Calu3 (cell line): ENCODE measurements around the gene CALY. TPM values are rescaled to one million over a fixed set of nuclear protein-coding genes. Genes with fewer than 3 reads are reported as not detected.

Experiments used
- BruUV-seq: library from RNA; stranded (reverse); fragments of 400-500 nt; replicated peaks from 2 replicates; lab custom pipeline; 2021; lab: Mats Ljungman, UMichigan
- CTCF ChIA-PET: fragments of 300-600 bp; sonication (Branson Sonifier 250); formaldehyde crosslinking; loops from one replicate; lab custom pipeline; 2022; ENCODE audit warnings: antibody characterized with exemption; lab: Charles Lee
- DNase-seq: peaks from one replicate; pipeline ENCODE4 v3.0.0; 2022
- H3K27ac Mint-ChIP-seq: one replicate; pipeline ENCODE4 v1.8.0; 2022; ENCODE audit warnings: mixed read lengths; ENCODE audit not compliant: unreplicated experiment
- H3K27me3 Mint-ChIP-seq: one replicate; pipeline ENCODE4 v1.8.0; 2022; ENCODE audit warnings: mixed read lengths; ENCODE audit not compliant: unreplicated experiment
- H3K36me3 Mint-ChIP-seq: one replicate; pipeline ENCODE4 v1.8.0; 2022; ENCODE audit warnings: mild to moderate bottlenecking, moderate library complexity, mixed read lengths; ENCODE audit not compliant: insufficient read depth, unreplicated experiment
- H3K4me1 Mint-ChIP-seq: one replicate; pipeline ENCODE4 v1.8.0; 2022; ENCODE audit warnings: mild to moderate bottlenecking, low read depth, mixed read lengths; ENCODE audit not compliant: unreplicated experiment
- H3K4me3 Mint-ChIP-seq: one replicate; pipeline ENCODE4 v1.8.0; 2022; ENCODE audit warnings: mild to moderate bottlenecking, low read depth, moderate library complexity, mixed read lengths; ENCODE audit not compliant: unreplicated experiment
- H3K9me3 Mint-ChIP-seq: one replicate; pipeline ENCODE4 v1.8.0; 2022; ENCODE audit warnings: low read depth, mixed read lengths; ENCODE audit not compliant: unreplicated experiment
- intact Hi-C: fragments of 100-400 bp; cut with micrococcal nuclease; formaldehyde crosslinking; loops from one replicate; pipeline ENCODE4 v1.10.0; 2022; ENCODE audit not compliant: unreplicated experiment
- total RNA-seq: library from RNA; stranded (reverse); gene quantifications from 2 replicates; pipeline ENCODE4 v1.2.3, GENCODE V29; 2022
- TF ChIP-seq, protein P1 (sequence below): fragments of 200-600 bp; IDR thresholded peaks from one replicate; pipeline ENCODE4 v1.8.0; 2022; ENCODE audit warnings: antibody characterized with exemption; ENCODE audit not compliant: unreplicated experiment

Gene CALY
- total RNA-seq, 1 experiment from 2014 or later, result not detected

GRCh38 chr10:133316266-133316665 lies 20.4 kb downstream of the CALY start:
- H3K9me3 Mint-ChIP-seq, result peaks cover 4% of the 10 kb centered on the region
- H3K27ac Mint-ChIP-seq, result no peak overlapping the region
- CTCF ChIA-PET, result no interaction called here

GRCh38 chr10:133315847-133316246 lies 20.8 kb downstream of the CALY start:
- CTCF ChIA-PET, result no interaction called here
- Mint-ChIP-seq H3K36me3 (peaks cover 11% of the 10 kb centered on the region), H3K27ac (no peak overlapping the region)

More at GRCh38 chr10:133316266-133316665, 20.4 kb downstream of the CALY start:
- DNase-seq, result no peak
- TF ChIP-seq, protein P1, sequence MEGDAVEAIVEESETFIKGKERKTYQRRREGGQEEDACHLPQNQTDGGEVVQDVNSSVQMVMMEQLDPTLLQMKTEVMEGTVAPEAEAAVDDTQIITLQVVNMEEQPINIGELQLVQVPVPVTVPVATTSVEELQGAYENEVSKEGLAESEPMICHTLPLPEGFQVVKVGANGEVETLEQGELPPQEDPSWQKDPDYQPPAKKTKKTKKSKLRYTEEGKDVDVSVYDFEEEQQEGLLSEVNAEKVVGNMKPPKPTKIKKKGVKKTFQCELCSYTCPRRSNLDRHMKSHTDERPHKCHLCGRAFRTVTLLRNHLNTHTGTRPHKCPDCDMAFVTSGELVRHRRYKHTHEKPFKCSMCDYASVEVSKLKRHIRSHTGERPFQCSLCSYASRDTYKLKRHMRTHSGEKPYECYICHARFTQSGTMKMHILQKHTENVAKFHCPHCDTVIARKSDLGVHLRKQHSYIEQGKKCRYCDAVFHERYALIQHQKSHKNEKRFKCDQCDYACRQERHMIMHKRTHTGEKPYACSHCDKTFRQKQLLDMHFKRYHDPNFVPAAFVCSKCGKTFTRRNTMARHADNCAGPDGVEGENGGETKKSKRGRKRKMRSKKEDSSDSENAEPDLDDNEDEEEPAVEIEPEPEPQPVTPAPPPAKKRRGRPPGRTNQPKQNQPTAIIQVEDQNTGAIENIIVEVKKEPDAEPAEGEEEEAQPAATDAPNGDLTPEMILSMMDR, result no peak
- intact Hi-C loops, result no loop called here
- H3K4me3 Mint-ChIP-seq, result no peak overlapping the region
- peaks cover 23% of the 10 kb centered on the region for H3K27me3 Mint-ChIP-seq
- peaks cover 11% of the 10 kb centered on the region for H3K36me3 Mint-ChIP-seq
- BruUV-seq, result no TSS peak
- peaks cover 11% of the 10 kb centered on the region for H3K4me1 Mint-ChIP-seq

DNA sequence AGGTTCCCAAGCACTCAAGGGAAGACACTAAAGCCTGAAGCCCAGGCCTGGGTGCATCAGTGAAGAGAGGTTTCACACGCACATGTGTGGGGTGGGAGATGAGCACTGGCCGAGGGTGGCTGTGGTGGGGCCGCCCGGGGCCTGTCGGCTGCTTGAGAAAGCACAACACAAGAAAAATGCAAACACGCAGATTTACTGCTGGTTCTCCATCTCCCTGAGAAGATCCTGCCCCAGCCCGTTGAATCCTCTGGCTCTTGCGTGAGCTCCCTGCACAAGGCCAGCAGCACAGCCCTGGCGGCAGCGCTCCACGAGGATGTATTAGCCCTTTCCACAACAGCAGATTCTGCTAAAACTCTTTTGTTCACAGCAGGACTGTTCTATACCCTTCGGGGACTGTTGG lies 21.8 kb downstream of the CALY start:
- no peak overlapping the region for H3K4me3 Mint-ChIP-seq
- peaks cover 13% of the 10 kb centered on the region for H3K36me3 Mint-ChIP-seq
- CTCF ChIA-PET, result interaction anchor here (0.6 kb wide), 1 partner anchor 9 kb away, joined by 3 read pairs; no protein-coding TSS in a partner anchor
- no TSS peak for BruUV-seq
- peaks cover 11% of the 10 kb centered on the region for H3K4me1 Mint-ChIP-seq
- no peak for DNase-seq
- TF ChIP-seq, protein P1, result no peak
- H3K27me3 Mint-ChIP-seq, result peaks cover 14% of the 10 kb centered on the region
- H3K27ac Mint-ChIP-seq, result no peak overlapping the region
- no peaks in the 10 kb centered on the region for H3K9me3 Mint-ChIP-seq
- intact Hi-C loops, result no loop called here

More at GRCh38 chr10:133315847-133316246, 20.8 kb downstream of the CALY start:
- H3K4me3 Mint-ChIP-seq, result no peak overlapping the region
- peaks cover 23% of the 10 kb centered on the region for H3K27me3 Mint-ChIP-seq
- intact Hi-C loops, result no loop called here
- peaks cover 4% of the 10 kb centered on the region for H3K9me3 Mint-ChIP-seq
- peaks cover 11% of the 10 kb centered on the region for H3K4me1 Mint-ChIP-seq
- no TSS peak for BruUV-seq
- TF ChIP-seq, protein P1, result no peak
- DNase-seq, result no peak

GRCh38 chr10:133313192-133313591 lies 23.5 kb downstream of the CALY start:
- TF ChIP-seq, protein P1, result no peak
- CTCF ChIA-PET, result no interaction called here
- intact Hi-C loops, result no loop called here
- no peak overlapping the region for H3K27ac Mint-ChIP-seq
- H3K27me3 Mint-ChIP-seq, result no peaks in the 10 kb centered on the region
- no peak for DNase-seq
- H3K4me3 Mint-ChIP-seq, result no peak overlapping the region
- H3K36me3 Mint-ChIP-seq, result peaks cover 15% of the 10 kb centered on the region
- no peaks in the 10 kb centered on the region for H3K9me3 Mint-ChIP-seq
- H3K4me1 Mint-ChIP-seq, result no peaks in the 10 kb centered on the region
- BruUV-seq, result no TSS peak
